Activated CD8-positive, alpha-beta T cell treated with anti-CD3 and anti-CD28 coated beads for 36 hours (primary cell): ENCODE data around the gene COMMD6. TPM values are rescaled to one million over a fixed set of nuclear protein-coding genes. Genes with fewer than 3 reads are reported as not detected.

Experiments used
- ATAC-seq: fragments of 200-7000 bp; cut with Tn5 transposase; one replicate; pipeline ENCODE4 v1.10.0; 2021; ENCODE audit warnings: mild to moderate bottlenecking, moderate library complexity
- CTCF ChIA-PET: fragments of 350-600 bp; sonication (Branson Sonifier 250); formaldehyde crosslinking; loops from one replicate; lab custom pipeline; 2021; ENCODE audit warnings: antibody characterized with exemption; lab: Charles Lee
- POLR2A ChIA-PET: fragments of 350-600 bp; sonication (Branson Sonifier 250); formaldehyde crosslinking; loops from one replicate; lab custom pipeline; 2021; ENCODE audit warnings: antibody characterized with exemption; lab: Charles Lee
- DNase-seq: peaks from one replicate; pipeline ENCODE4 v3.0.0-alpha.2; 2020
- H3K27ac Mint-ChIP-seq: one replicate; pipeline ENCODE4 v1.8.0; 2021; ENCODE audit warnings: mild to moderate bottlenecking, mixed read lengths
- H3K27me3 Mint-ChIP-seq: one replicate; pipeline ENCODE4 v1.8.0; 2021; ENCODE audit warnings: mixed read lengths
- H3K36me3 Mint-ChIP-seq: one replicate; pipeline ENCODE4 v1.8.0; 2021; ENCODE audit warnings: low read depth, mixed read lengths
- H3K4me1 Mint-ChIP-seq: one replicate; pipeline ENCODE4 v1.8.0; 2021; ENCODE audit warnings: low read depth, mixed read lengths
- H3K4me3 Mint-ChIP-seq: one replicate; pipeline ENCODE4 v1.8.0; 2021; ENCODE audit warnings: mild to moderate bottlenecking, moderate library complexity, mixed read lengths
- H3K9me3 Mint-ChIP-seq: one replicate; pipeline ENCODE4 v1.8.0; 2021; ENCODE audit warnings: mixed read lengths
- intact Hi-C: fragments of 100-400 bp; cut with micrococcal nuclease; formaldehyde crosslinking; loops from one replicate; pipeline ENCODE4 v1.10.0; 2022
- total RNA-seq, 2 experiments: library from RNA; stranded (reverse); gene quantifications; one replicate each; pipeline ENCODE4 v1.2.3, GENCODE V29; 2021
- TF ChIP-seq, protein P1 (sequence below): fragments of 200-600 bp; IDR thresholded peaks from one replicate; pipeline ENCODE4 v1.8.0; 2022; ENCODE audit warnings: antibody characterized with exemption, mild to moderate bottlenecking

COMMD6 gene
- total RNA-seq, 2 experiments from 2014 or later: 114 to 116 TPM

GRCh38 chr13:75494491-75494890 is 43.1 kb downstream of the COMMD6 start:
- DNase-seq: no peak
- intact Hi-C loops: no loop called here
- Mint-ChIP-seq H3K27me3 (peaks cover 18% of the 10 kb centered on the region), H3K36me3 (no peaks in the 10 kb centered on the region), H3K27ac (no peak overlapping the region), H3K4me1 (peaks cover 8% of the 10 kb centered on the region), H3K4me3 (no peak overlapping the region), H3K9me3 (no peaks in the 10 kb centered on the region)
- TF ChIP-seq, protein P1, sequence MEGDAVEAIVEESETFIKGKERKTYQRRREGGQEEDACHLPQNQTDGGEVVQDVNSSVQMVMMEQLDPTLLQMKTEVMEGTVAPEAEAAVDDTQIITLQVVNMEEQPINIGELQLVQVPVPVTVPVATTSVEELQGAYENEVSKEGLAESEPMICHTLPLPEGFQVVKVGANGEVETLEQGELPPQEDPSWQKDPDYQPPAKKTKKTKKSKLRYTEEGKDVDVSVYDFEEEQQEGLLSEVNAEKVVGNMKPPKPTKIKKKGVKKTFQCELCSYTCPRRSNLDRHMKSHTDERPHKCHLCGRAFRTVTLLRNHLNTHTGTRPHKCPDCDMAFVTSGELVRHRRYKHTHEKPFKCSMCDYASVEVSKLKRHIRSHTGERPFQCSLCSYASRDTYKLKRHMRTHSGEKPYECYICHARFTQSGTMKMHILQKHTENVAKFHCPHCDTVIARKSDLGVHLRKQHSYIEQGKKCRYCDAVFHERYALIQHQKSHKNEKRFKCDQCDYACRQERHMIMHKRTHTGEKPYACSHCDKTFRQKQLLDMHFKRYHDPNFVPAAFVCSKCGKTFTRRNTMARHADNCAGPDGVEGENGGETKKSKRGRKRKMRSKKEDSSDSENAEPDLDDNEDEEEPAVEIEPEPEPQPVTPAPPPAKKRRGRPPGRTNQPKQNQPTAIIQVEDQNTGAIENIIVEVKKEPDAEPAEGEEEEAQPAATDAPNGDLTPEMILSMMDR: no peak
- ATAC-seq: no peak
- CTCF ChIA-PET: interaction anchor here (1.7 kb wide), 1 partner anchor 12 kb away, joined by 5 read pairs; the partner anchor contains the start of gene TBC1D4
- POLR2A ChIA-PET: no interaction called here

DNA sequence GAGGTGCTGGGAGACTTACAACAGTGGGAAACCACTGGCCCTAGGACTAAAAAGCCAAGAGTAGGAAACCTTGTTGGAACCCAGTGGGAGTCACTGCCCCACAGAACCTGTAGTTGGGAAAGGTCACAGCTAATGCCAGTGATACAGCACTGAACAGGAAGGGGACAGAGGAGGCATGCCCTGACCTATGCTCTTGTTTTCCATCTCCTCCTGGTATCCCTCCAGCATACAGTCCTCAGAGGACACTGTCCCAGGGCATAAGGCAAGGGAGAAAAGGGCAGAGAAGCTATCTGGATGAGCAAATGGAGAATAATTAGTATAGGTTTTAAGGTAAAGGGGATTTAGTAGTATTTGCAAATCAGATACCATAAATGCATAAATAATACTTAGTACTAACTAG is 44.5 kb downstream of the COMMD6 start:
- ChIA-PET POLR2A (no interaction called here), CTCF (interaction anchor here (1.2 kb wide), 1 partner anchor 28 kb away, joined by 4 read pairs; no protein-coding TSS in a partner anchor)
- Mint-ChIP-seq H3K27ac (no peak overlapping the region), H3K36me3 (no peaks in the 10 kb centered on the region), H3K4me1 (peaks cover 11% of the 10 kb centered on the region), H3K4me3 (no peak overlapping the region), H3K9me3 (no peaks in the 10 kb centered on the region), H3K27me3 (peaks cover 14% of the 10 kb centered on the region)
- DNase-seq (no peak), ATAC-seq (no peak)
- intact Hi-C loops: no loop called here
- TF ChIP-seq, protein P1: no peak

DNA sequence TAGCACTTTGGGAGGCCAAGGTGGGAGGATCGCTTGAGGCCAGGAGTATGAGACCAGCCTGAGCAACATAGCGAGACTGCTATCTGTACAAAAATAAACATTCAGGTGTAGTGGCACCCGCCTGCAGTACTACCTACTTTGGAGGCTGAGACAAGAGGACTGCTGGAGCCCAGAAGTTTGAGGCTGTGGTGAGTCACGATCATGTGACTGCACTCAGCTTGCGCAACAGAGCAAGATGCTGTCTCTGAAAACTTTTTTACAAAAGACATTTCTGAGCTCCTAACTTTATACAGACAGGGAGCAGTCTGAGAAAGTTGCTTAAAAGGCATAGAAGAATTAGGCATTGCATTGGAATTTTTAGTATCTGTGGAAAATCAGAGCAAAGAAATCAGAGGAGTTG is 45.3 kb downstream of the COMMD6 start:
- Mint-ChIP-seq H3K4me3 (no peak overlapping the region), H3K27me3 (peaks cover 18% of the 10 kb centered on the region), H3K9me3 (no peaks in the 10 kb centered on the region), H3K36me3 (no peaks in the 10 kb centered on the region), H3K4me1 (peaks cover 11% of the 10 kb centered on the region), H3K27ac (no peak overlapping the region)
- ChIA-PET CTCF (interaction anchor here (1.2 to 1.4 kb wide), 2 partner anchors 10 to 29 kb away, joined by 4 to 9 read pairs; partner anchors contain the start of gene TBC1D4), POLR2A (no interaction called here)
- intact Hi-C loops: no loop called here
- DNase-seq (no peak), ATAC-seq (no peak)
- TF ChIP-seq, protein P1: no peak

- DNase-seq (no peak), ATAC-seq (no peak)
- H3K9me3 Mint-ChIP-seq: no peaks in the 10 kb centered on the region
- peaks cover 11% of the 10 kb centered on the region for H3K4me1 Mint-ChIP-seq
- TF ChIP-seq, protein P1: no peak
- H3K27me3 Mint-ChIP-seq: peaks cover 22% of the 10 kb centered on the region
- H3K36me3 Mint-ChIP-seq: no peaks in the 10 kb centered on the region
- intact Hi-C loops: no loop called here
- no peak overlapping the region for H3K27ac Mint-ChIP-seq
- H3K4me3 Mint-ChIP-seq: no peak overlapping the region
- CTCF ChIA-PET: interaction anchor here (1.4 kb wide), 1 partner anchor 9 kb away, joined by 9 read pairs; the partner anchor contains the start of gene TBC1D4
- POLR2A ChIA-PET: no interaction called here
Measured at GRCh38 chr13:75491376-75491775, 46.3 kb downstream of the COMMD6 start.

GRCh38 chr13:75489502-75490263 is 48.0 kb downstream of the COMMD6 start:
- intact Hi-C loops: loop anchor here (5.0 kb wide), 2 partner anchors 48 to 172 kb away; partner anchors contain the start of gene COMMD6
- peaks cover 32% of the 10 kb centered on the region for H3K27me3 Mint-ChIP-seq
- no peaks in the 10 kb centered on the region for H3K36me3 Mint-ChIP-seq
- peak overlapping the region; percentile 48 for H3K27ac Mint-ChIP-seq
- POLR2A ChIA-PET: interaction anchor here (1.2 kb wide), 1 partner anchor 11 kb away, joined by 3 read pairs; no protein-coding TSS in a partner anchor
- CTCF ChIA-PET: no interaction called here
- ATAC-seq: peak; percentile 70
- H3K4me1 Mint-ChIP-seq: peaks cover 23% of the 10 kb centered on the region
- DNase-seq: peak; percentile 42
- TF ChIP-seq, protein P1: no peak
- H3K4me3 Mint-ChIP-seq: peak overlapping the region; percentile 34
- H3K9me3 Mint-ChIP-seq: no peaks in the 10 kb centered on the region
